Measurements from ENCODE around the gene SMTNL1.

Gene SMTNL1

GRCh38 chr11:57571606-57572005 lies 34.2 kb downstream of the SMTNL1 start:
- TF ChIP-seq ZNF274 (IDR thresholded peaks at IDR 0.05; ENCODE audit: low read depth, low read length), result no peak
- H3K4me3 ChIP-seq (ENCODE audit: low read length), result no peak overlapping the region

- H3K4me3 ChIP-seq (ENCODE audit: low read length), result no peak overlapping the region
- no peak for TF ChIP-seq ZNF274 (IDR thresholded peaks at IDR 0.05; ENCODE audit: low read depth, low read length)
These were observed 36.7 kb downstream of the SMTNL1 start for GRCh38 chr11:57574061-57574460.

GRCh38 chr11:57584341-57584740 lies 46.9 kb downstream of the SMTNL1 start:
- TF ChIP-seq ZNF274 (IDR thresholded peaks at IDR 0.05; ENCODE audit: low read depth, low read length), result no peak
- H3K4me3 ChIP-seq (ENCODE audit: low read length), result no peak overlapping the region

DNA sequence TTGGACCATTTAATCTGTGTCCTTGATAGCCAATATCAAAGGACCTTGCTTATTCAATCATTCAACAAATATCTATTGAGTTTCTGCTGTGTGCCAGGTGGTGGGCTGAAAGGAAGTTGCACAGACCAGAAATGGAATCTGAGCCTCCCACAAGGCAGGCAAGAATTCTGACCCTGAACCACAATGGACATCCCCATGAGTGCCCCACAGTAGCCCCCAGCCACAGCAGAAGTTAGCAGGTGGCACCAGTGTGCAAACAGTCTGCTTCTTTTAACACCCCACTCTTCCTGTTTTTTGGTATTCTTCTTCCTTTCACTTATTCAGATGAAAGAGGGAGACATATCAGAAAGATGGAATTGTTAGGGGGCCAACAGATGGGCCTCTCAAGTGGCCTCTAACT lies 47.9 kb downstream of the SMTNL1 start:
- no peak for TF ChIP-seq ZNF274 (IDR thresholded peaks at IDR 0.05; ENCODE audit: low read depth, low read length)
- H3K4me3 ChIP-seq (ENCODE audit: low read length), result no peak overlapping the region

DNA sequence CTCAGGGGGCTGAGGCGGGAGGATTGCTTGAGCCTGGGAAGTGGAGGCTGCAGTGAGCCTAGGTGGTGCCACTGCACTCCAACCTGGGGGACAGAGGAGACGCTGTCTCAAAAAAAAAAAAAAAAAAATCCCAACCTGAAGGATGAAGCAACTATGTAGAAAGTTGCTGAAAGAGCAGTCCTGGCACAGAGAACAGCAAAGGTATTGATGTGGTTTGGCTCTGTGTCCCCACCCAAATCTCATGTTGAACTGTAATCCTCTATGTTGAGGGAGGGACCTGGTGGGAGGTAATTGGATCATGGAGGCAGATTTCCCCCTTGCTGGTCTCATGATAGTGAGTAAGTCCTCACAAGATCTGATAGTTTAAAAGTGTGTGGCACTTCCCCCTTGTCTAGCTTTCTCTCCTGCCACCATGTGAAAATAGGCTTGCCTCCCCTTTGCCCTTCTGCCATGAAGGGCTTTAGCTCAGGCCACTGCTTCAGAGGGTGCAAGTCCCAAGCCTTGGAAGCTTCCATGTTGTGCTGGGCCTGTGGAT lies 49.4 kb downstream of the SMTNL1 start:
- no peak for TF ChIP-seq ZNF274 (IDR thresholded peaks at IDR 0.05; ENCODE audit: low read depth, low read length)
- H3K4me3 ChIP-seq (ENCODE audit: low read length), result no peak overlapping the region

DNA sequence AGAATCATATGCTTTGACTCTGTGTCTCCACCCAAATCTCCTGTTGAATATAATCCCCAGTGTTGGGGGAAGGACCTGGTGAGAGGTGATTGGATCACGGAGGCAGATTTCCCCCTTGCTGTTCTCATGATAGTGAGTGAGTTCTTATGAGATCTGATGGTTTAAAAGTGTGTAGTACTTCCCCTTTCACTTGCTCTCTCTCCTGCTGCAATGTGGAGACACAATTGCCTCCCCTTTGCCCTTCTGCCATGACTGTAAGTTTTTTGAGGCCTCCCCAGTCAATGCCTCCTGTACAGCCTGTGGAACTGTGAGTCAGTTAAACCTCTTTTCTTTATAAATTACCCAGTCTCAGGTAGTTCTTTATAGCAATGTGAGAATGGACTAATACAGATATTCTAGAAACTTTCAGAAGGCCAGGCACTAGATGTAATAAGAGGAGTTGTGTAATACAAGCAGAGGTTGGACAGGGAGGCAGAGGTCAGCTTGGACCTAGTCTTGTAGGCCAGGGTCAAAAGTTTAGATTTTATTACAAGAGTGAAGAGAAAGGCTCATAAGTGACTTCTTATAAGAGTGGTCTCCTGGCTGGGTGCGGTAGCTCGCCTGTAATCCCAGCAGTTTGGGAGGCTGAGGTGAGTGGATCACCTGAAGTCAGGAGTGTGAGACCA lies 50.8 kb downstream of the SMTNL1 start:
- H3K4me3 ChIP-seq (ENCODE audit: low read length), result no peak overlapping the region
- TF ChIP-seq ZNF274 (IDR thresholded peaks at IDR 0.05; ENCODE audit: low read depth, low read length), result no peak

DNA sequence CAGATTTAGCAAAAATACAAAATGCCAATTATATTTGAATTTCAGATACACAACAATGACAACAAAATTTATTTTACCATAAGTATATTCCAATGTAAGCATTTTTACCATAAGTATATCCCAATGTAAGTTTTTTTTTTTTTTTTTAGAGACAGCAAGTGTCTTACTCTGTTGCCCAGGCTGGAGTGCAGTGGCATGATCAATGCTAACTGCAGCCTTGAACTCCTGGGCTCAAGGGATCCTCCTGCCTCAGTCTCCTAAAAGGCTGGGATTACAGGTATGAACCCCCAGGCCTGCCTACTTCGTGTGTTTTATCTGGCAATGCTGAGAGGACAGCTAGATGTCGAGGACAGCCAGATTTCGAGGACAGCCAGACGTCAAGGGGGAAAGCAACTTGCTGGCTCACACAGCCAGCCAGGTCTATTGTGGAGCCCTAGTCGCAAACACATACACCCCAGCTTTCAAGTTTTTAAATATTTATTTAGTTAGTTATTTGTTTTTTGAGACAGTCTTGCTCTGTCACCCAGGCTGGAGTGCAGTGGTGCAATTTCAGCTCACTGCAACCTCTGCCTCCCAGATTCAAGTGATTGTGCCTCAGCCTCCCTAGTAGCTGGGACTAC lies 59.0 kb downstream of the SMTNL1 start:
- TF ChIP-seq ZNF274 (IDR thresholded peaks at IDR 0.05; ENCODE audit: low read depth, low read length), result no peak
- H3K4me3 ChIP-seq (ENCODE audit: low read length), result no peak overlapping the region

- no peak for TF ChIP-seq ZNF274 (IDR thresholded peaks at IDR 0.05; ENCODE audit: low read depth, low read length)
- no peak within 1 kb of the TSS for H3K4me3 ChIP-seq (ENCODE audit: low read length)
These were observed 60.1 kb downstream of the SMTNL1 start, which contains the start of gene SERPING1 for GRCh38 chr11:57597461-57597915. Gene SERPING1 (plus strand): TSS chr11:57597685. CDS start chr11:57598271, 586 bp downstream.

- no peak overlapping the region for H3K4me3 ChIP-seq (ENCODE audit: low read length)
- TF ChIP-seq ZNF274 (IDR thresholded peaks at IDR 0.05; ENCODE audit: low read depth, low read length), result no peak
These were observed 60.8 kb downstream of the SMTNL1 start for GRCh38 chr11:57597916-57598830.

GRCh38 chr11:57598831-57599155 lies 61.4 kb downstream of the SMTNL1 start:
- no peak for TF ChIP-seq ZNF274 (IDR thresholded peaks at IDR 0.05; ENCODE audit: low read depth, low read length)
- H3K4me3 ChIP-seq (ENCODE audit: low read length), result no peak overlapping the region

- TF ChIP-seq ZNF274 (IDR thresholded peaks at IDR 0.05; ENCODE audit: low read depth, low read length), result no peak
These were observed 62.0 kb downstream of the SMTNL1 start for GRCh38 chr11:57599381-57599780.

More at GRCh38 chr11:57599381-57599780, 62.0 kb downstream of the SMTNL1 start:
- no peak overlapping the region for H3K4me3 ChIP-seq (ENCODE audit: low read length)

All from GM08714 (cell line).